Glutamatergic neuron (in vitro differentiated cells): ENCODE data around the gene MAP3K19. TPM values are rescaled to one million over a fixed set of nuclear protein-coding genes. Genes with fewer than 3 reads are reported as not detected.

Experiments used
- DNase-seq: peaks from one replicate; pipeline ENCODE4 v3.0.0; 2022
- H3K27ac Mint-ChIP-seq: one replicate; pipeline ENCODE4 v1.8.0; 2020; ENCODE audit warnings: mild to moderate bottlenecking, mixed read lengths, inconsistent platforms; ENCODE audit not compliant: unreplicated experiment
- H3K27me3 Mint-ChIP-seq: one replicate; pipeline ENCODE4 v1.8.0; 2020; ENCODE audit warnings: mild to moderate bottlenecking, moderate library complexity, mixed read lengths, inconsistent platforms; ENCODE audit not compliant: unreplicated experiment
- H3K36me3 Mint-ChIP-seq: one replicate; pipeline ENCODE4 v1.8.0; 2020; ENCODE audit warnings: mild to moderate bottlenecking, mixed read lengths, inconsistent platforms; ENCODE audit not compliant: unreplicated experiment
- H3K4me1 Mint-ChIP-seq: one replicate; pipeline ENCODE4 v1.8.0; 2020; ENCODE audit warnings: mild to moderate bottlenecking, low read depth, mixed read lengths, inconsistent platforms; ENCODE audit not compliant: unreplicated experiment
- H3K4me3 Mint-ChIP-seq: one replicate; pipeline ENCODE4 v1.8.0; 2020; ENCODE audit warnings: mild to moderate bottlenecking, mixed read lengths, inconsistent platforms; ENCODE audit not compliant: unreplicated experiment
- H3K9me3 Mint-ChIP-seq: one replicate; pipeline ENCODE4 v1.8.0; 2020; ENCODE audit warnings: mild to moderate bottlenecking, moderate library complexity, mixed read lengths, inconsistent platforms; ENCODE audit not compliant: unreplicated experiment
- total RNA-seq: library from RNA; stranded (reverse); fragmentation: NEBNext Ultra II Directional; extraction: Animal tissue kit (Norgen Biotek cat#: 25700); gene quantifications from one replicate; pipeline ENCODE4 v1.2.1, GENCODE V29; 2021; ENCODE audit not compliant: unreplicated experiment
- TF ChIP-seq, protein P1 (sequence below): fragments of 200-600 bp; sonication (generic); IDR thresholded peaks from one replicate; pipeline ENCODE4 v1.5.0; 2021; ENCODE audit not compliant: partially characterized antibody, unreplicated experiment

MAP3K19 gene
- total RNA-seq, 1 donor from 2014 or later, result not detected

DNA sequence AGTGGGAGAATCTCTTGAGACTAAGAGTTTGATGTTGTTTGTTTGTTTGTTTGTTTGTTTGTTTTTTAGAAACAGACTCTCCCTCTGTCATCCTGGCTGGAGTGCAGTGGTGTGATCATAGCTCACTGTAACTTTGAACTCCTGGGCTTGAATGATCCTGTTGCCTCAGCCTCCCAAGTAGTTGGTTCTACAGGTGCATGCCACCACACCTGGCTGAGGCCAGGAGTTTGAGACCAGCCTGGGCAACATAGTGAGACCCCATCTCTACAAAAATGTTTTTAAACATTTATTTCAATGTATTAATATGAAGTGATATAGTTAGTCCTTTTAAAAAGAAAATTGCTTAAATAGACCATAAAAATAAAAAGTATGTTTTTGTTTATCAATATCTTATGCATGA, 35.6 kb downstream of the MAP3K19 start:
- no peaks in the 10 kb centered on the region for H3K4me1 Mint-ChIP-seq
- H3K27me3 Mint-ChIP-seq, result peaks cover 3% of the 10 kb centered on the region
- H3K4me3 Mint-ChIP-seq, result no peak overlapping the region
- TF ChIP-seq, protein P1, sequence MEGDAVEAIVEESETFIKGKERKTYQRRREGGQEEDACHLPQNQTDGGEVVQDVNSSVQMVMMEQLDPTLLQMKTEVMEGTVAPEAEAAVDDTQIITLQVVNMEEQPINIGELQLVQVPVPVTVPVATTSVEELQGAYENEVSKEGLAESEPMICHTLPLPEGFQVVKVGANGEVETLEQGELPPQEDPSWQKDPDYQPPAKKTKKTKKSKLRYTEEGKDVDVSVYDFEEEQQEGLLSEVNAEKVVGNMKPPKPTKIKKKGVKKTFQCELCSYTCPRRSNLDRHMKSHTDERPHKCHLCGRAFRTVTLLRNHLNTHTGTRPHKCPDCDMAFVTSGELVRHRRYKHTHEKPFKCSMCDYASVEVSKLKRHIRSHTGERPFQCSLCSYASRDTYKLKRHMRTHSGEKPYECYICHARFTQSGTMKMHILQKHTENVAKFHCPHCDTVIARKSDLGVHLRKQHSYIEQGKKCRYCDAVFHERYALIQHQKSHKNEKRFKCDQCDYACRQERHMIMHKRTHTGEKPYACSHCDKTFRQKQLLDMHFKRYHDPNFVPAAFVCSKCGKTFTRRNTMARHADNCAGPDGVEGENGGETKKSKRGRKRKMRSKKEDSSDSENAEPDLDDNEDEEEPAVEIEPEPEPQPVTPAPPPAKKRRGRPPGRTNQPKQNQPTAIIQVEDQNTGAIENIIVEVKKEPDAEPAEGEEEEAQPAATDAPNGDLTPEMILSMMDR, result no peak
- DNase-seq, result no peak
- H3K9me3 Mint-ChIP-seq, result no peaks in the 10 kb centered on the region
- no peaks in the 10 kb centered on the region for H3K36me3 Mint-ChIP-seq
- H3K27ac Mint-ChIP-seq, result no peak overlapping the region

DNA sequence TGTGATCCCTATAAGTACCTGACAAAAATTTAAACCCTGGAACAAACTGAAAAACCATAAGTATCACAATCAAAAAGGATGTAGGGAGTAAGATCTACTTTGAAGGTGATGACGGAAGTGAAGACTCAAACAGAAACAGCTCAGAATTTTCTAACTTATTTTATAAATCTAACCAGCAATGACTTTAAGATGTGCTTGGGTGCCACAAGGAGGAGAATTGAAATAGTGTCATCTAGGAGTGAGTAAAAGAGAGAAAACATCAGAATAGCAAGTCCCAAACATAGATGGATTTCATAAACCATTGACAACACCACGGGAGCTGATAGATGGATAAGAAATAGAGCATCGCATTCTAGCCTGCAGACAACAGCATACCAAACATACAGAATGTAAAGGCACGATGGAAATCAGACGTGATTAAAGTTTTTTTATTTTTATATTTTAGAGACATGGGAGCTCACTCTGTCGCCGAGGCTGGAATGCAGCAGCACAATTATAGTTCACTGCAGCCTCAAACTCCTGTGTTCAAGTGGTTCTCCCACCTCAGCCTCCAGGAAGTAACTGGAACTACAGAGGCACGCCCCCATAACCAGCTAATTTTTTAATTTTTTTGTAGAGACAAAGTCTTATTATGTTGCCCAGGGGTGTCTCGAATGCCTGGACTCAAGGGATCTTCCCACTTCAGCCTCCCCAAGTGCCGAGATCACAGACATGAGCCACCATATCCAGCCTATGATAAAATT, 36.9 kb downstream of the MAP3K19 start:
- no peak overlapping the region for H3K27ac Mint-ChIP-seq
- TF ChIP-seq, protein P1, result no peak
- peaks cover 3% of the 10 kb centered on the region for H3K27me3 Mint-ChIP-seq
- no peak overlapping the region for H3K4me3 Mint-ChIP-seq
- H3K9me3 Mint-ChIP-seq, result no peaks in the 10 kb centered on the region
- DNase-seq, result no peak
- H3K4me1 Mint-ChIP-seq, result peaks cover 5% of the 10 kb centered on the region
- H3K36me3 Mint-ChIP-seq, result no peaks in the 10 kb centered on the region

DNA sequence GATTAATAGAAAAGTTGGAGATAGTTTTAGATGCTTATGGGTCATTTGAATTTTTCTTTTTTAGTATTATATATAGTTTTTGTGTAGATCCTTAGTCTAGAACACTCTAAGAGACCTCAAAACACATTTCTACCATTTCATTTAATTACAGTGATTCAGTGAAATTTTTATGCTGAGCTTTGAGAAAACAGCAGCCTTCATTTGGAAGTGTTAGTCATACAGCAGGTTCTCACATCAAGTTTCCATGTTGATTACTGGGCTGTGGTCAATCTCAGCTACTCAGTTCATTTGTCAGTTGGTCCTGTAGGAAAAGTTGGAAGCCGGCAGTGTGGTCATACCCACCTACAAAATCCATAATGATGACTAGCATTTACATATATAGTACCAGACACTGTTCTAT, 37.9 kb downstream of the MAP3K19 start:
- H3K36me3 Mint-ChIP-seq, result no peaks in the 10 kb centered on the region
- H3K9me3 Mint-ChIP-seq, result peaks cover 2% of the 10 kb centered on the region
- no peak for DNase-seq
- peaks cover 10% of the 10 kb centered on the region for H3K4me1 Mint-ChIP-seq
- TF ChIP-seq, protein P1, result no peak
- H3K27ac Mint-ChIP-seq, result no peak overlapping the region
- H3K4me3 Mint-ChIP-seq, result no peak overlapping the region
- H3K27me3 Mint-ChIP-seq, result peaks cover 5% of the 10 kb centered on the region

DNA sequence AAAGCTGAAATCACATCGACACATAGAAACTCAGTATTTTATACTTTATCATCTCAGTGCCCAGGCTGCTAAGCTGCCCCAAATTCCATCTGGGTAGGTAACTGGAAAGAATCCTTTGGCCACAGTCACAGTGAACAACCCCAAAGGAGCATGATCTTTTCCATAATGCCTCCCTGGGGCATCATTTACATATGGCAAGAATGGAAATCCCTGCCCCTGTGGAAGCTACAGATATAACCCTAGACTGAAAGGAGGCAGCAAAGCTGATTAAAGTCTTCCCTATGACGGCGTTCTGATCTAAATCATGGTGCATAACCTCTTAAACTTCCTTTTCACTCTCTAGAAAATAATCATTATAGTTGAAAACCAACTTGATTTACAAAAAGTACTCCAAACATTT, 41.5 kb downstream of the MAP3K19 start:
- H3K27ac Mint-ChIP-seq, result no peak overlapping the region
- DNase-seq, result no peak

More for the DNA sequence above, 41.5 kb downstream of the MAP3K19 start:
- TF ChIP-seq, protein P1, result no peak
- H3K9me3 Mint-ChIP-seq, result peaks cover 2% of the 10 kb centered on the region
- H3K36me3 Mint-ChIP-seq, result no peaks in the 10 kb centered on the region
- no peak overlapping the region for H3K4me3 Mint-ChIP-seq
- H3K27me3 Mint-ChIP-seq, result peaks cover 1% of the 10 kb centered on the region
- peaks cover 11% of the 10 kb centered on the region for H3K4me1 Mint-ChIP-seq
